H1 (cell line): ENCODE measurements around the gene MYH6.

Experiments
- ATF2 ChIP-seq: IDR thresholded peaks from 2 replicates; pipeline ENCODE4 v1.6.1; 2012; ENCODE audit warnings: low read length, inconsistent platforms
- CEBPB ChIP-seq: IDR thresholded peaks from 2 replicates; pipeline ENCODE4 v1.6.1; 2012; ENCODE audit warnings: low read depth, low read length
- CTCF ChIP-seq, 3 experiments: IDR thresholded peaks; 1 replicate in 2 of 3; 2 replicates in 1 of 3; pipeline versions ENCODE4 v1.5.1 to v1.6.1; 2011; ENCODE audit warnings: low read length in 3 of 3, mild to moderate bottlenecking in 3 of 3, inconsistent platforms in 2 of 3, low read depth in 1 of 3, moderate library complexity in 1 of 3; ENCODE audit not compliant: insufficient read depth in 1 of 3; ENCODE audit errors: control extremely low read depth in 1 of 3
- EGR1 ChIP-seq: IDR thresholded peaks from 2 replicates; pipeline ENCODE4 v1.6.1; 2011; ENCODE audit warnings: low read depth, low read length, borderline replicate concordance
- EZH2 ChIP-seq: fragments of 200-600 bp; sonication (generic); IDR thresholded peaks from 2 replicates; pipeline ENCODE4 v1.7.1; 2012; ENCODE audit warnings: low read depth, mild to moderate bottlenecking, moderate library complexity, low read length, inconsistent platforms; ENCODE audit not compliant: severe bottlenecking
- SIN3A ChIP-seq, 2 experiments: IDR thresholded peaks in 1 of 2; conservative IDR thresholded peaks in 1 of 2; 2 replicates each; pipeline ENCODE4 v1.6.1; 2011 to 2012; ENCODE audit warnings: low read length in 2 of 2, improper control_type of control experiment in 1 of 2, low read depth in 1 of 2, mild to moderate bottlenecking in 1 of 2

- no peak for TF ChIP-seq EGR1
- no peak for TF ChIP-seq ATF2
- TF ChIP-seq CTCF (IDR thresholded peaks at IDR 0.05; ENCODE audit: control extremely low read depth in 1 of 3, insufficient read depth in 1 of 3, low read depth in 1 of 3, low read length in 3 of 3), result no peak
- TF ChIP-seq EZH2, result no peak
- no peak for TF ChIP-seq CEBPB
- TF ChIP-seq SIN3A (conservative IDR thresholded peaks at IDR 0.05 in 1 of 2, IDR thresholded peaks at IDR 0.05 in 1 of 2; ENCODE audit: low read depth in 1 of 2, low read length in 2 of 2), result no peak
Observed at GRCh38 chr14:23443411-23443812, 35.3 kb upstream of the MYH6 start.
